Liver (tissue), 3 donors: ENCODE measurements around the gene DEGS1.

ENCODE experiments used
- CTCF ChIP-seq: fragments of 150-350 bp; IDR thresholded peaks from 2 replicates; pipeline ENCODE4 v1.5.1; 2017; ENCODE audit warnings: improper control_type of control experiment, low read depth, low read length; ENCODE audit not compliant: missing input control
- JUND ChIP-seq, 2 donors: IDR thresholded peaks; 2 replicates each; pipeline ENCODE4 v1.6.1; 2016; ENCODE audit warnings: antibody characterized with exemption in 2 of 2
- MAX ChIP-seq: IDR thresholded peaks from 2 replicates; pipeline ENCODE4 v1.6.1; 2016; ENCODE audit warnings: antibody characterized with exemption
- RAD21 ChIP-seq, 2 donors: IDR thresholded peaks; 2 replicates each; pipeline ENCODE4 v1.6.1; 2016; ENCODE audit warnings: antibody characterized with exemption in 2 of 2, mild to moderate bottlenecking in 2 of 2
- RXRA ChIP-seq, 2 donors: IDR thresholded peaks; 2 replicates each; pipeline ENCODE4 v1.6.1; 2017 to 2018; ENCODE audit warnings: antibody characterized with exemption in 2 of 2, mild to moderate bottlenecking in 1 of 2
- SP1 ChIP-seq: IDR thresholded peaks from 2 replicates; pipeline ENCODE4 v1.6.1; 2018; ENCODE audit warnings: antibody characterized with exemption, mild to moderate bottlenecking
- TAF1 ChIP-seq: conservative IDR thresholded peaks from 2 replicates; pipeline ENCODE4 v1.6.1; 2016; ENCODE audit warnings: antibody characterized with exemption, mild to moderate bottlenecking
- YY1 ChIP-seq: IDR thresholded peaks from 2 replicates; pipeline ENCODE4 v1.6.1; 2016; ENCODE audit warnings: antibody characterized with exemption, mild to moderate bottlenecking
- ZBTB33 ChIP-seq: IDR thresholded peaks from 2 replicates; pipeline ENCODE4 v1.6.1; 2016; ENCODE audit warnings: antibody characterized with exemption
- donor health status: healthy.
- donor health status: healthy.

GRCh38 chr1:224159541-224159940, 23.5 kb upstream of the DEGS1 start:
- TF ChIP-seq CTCF (no peak), MAX (no peak), RAD21 (IDR thresholded peaks at IDR 0.05) (no peak), JUND (IDR thresholded peaks at IDR 0.05) (no peak), YY1 (no peak), SP1 (no peak), ZBTB33 (no peak), RXRA (IDR thresholded peaks at IDR 0.05) (no peak), TAF1 (no peak)
